HCT116 (cell line): ENCODE results near the gene GFRA3. TPM values are rescaled to one million over a fixed set of nuclear protein-coding genes. Genes with fewer than 3 reads are reported as not detected.

Experiments
- ATAC-seq: fragments of 200-7000 bp; cut with Tn5 transposase; 2 replicates; pipeline ENCODE4 v1.9.1; 2020; ENCODE audit warnings: mild to moderate bottlenecking, moderate library complexity
- BruUV-seq: library from RNA; stranded (reverse); fragments of 400-500 nt; replicated peaks from 2 replicates; lab custom pipeline; 2021; lab: Mats Ljungman, UMichigan
- CTCF ChIA-PET: fragments of 300-600 bp; sonication (Branson Sonifier 250); formaldehyde crosslinking; loops from one replicate; lab custom pipeline; 2021; ENCODE audit warnings: antibody characterized with exemption; lab: Charles Lee
- POLR2A ChIA-PET: fragments of 300-600, 350-600 bp; sonication (Branson Sonifier 250); formaldehyde crosslinking; loops from one replicate; lab custom pipeline; 2021; ENCODE audit warnings: antibody characterized with exemption; lab: Charles Lee
- RAD21 ChIA-PET, 2 experiments: fragments of 300-600 bp; sonication (Branson Sonifier 250); formaldehyde crosslinking; loops; one replicate each; lab custom pipeline; 2023; ENCODE audit warnings: low total read pairs in 2 of 2; ENCODE audit not compliant: uncharacterized antibody in 2 of 2, unreplicated experiment in 2 of 2, low non-redundant PET in 1 of 2; lab: Charles Lee
- DNase-seq: peaks from one replicate; pipeline ENCODE4 v3.0.0-alpha.2; 2010; ENCODE audit warnings: low read depth, low spot score
- H2AFZ ChIP-seq: fragments of 200-600 bp; shearing (Covaris generic), sonication (generic); 2 replicates; pipeline ENCODE4 v1.6.1; 2017; ENCODE audit warnings: low read depth, mixed run types, mixed read lengths, antibody characterized with exemption, low read length; ENCODE audit not compliant: poor library complexity, severe bottlenecking
- H3K27ac ChIP-seq: 2 replicates; pipeline ENCODE4 v1.5.1; 2012; ENCODE audit warnings: low read depth, low read length
- H3K27me3 ChIP-seq: fragments of 200-600 bp; sonication (generic); 2 replicates; pipeline ENCODE4 v1.6.1; 2016; ENCODE audit warnings: mixed run types, low read length, mixed read lengths; ENCODE audit not compliant: insufficient read depth
- H3K36me3 ChIP-seq, 2 experiments: fragments of 200-500 bp in 1 of 2; fragments of 200-600 bp in 1 of 2; sonication (Bioruptor generic) in 1 of 2; sonication (generic) in 1 of 2; 2 replicates each; pipeline versions ENCODE4 v1.5.1 to v1.6.1; 2014 to 2016; ENCODE audit warnings: low read length in 2 of 2, inconsistent platforms in 1 of 2, mixed read lengths in 1 of 2, mixed run types in 1 of 2; ENCODE audit not compliant: insufficient read depth in 2 of 2, control insufficient read depth in 1 of 2
- H3K4me1 ChIP-seq, 2 experiments: fragments of 200-600 bp in 1 of 2; sonication (generic) in 1 of 2; 2 replicates each; pipeline versions ENCODE4 v1.5.1 to v1.6.1; 2012 to 2017; ENCODE audit warnings: low read length in 2 of 2, inconsistent platforms in 1 of 2, mild to moderate bottlenecking in 1 of 2, mixed read lengths in 1 of 2, mixed run types in 1 of 2, moderate library complexity in 1 of 2; ENCODE audit not compliant: insufficient read depth in 2 of 2, control insufficient read depth in 1 of 2
- H3K4me2 ChIP-seq: fragments of 200-600 bp; sonication (generic); 2 replicates; pipeline ENCODE4 v1.6.1; 2017; ENCODE audit warnings: mixed run types, low read length, mixed read lengths
- H3K4me3 ChIP-seq, 2 experiments: fragments of 200-600 bp in 1 of 2; sonication (generic) in 1 of 2; replicated peaks in 1 of 2; 2 replicates each; pipeline ENCODE4 v1.5.1; 2011 to 2016; ENCODE audit warnings: low read length in 2 of 2, control low read depth in 1 of 2, low read depth in 1 of 2, mild to moderate bottlenecking in 1 of 2, mixed read lengths in 1 of 2, mixed run types in 1 of 2
- H3K79me2 ChIP-seq: fragments of 200-600 bp; sonication (generic); 2 replicates; pipeline ENCODE4 v1.6.1; 2017; ENCODE audit warnings: mild to moderate bottlenecking, mixed run types, low read length, moderate library complexity, mixed read lengths; ENCODE audit not compliant: insufficient read depth
- H3K9ac ChIP-seq: fragments of 200-600 bp; sonication (generic); 2 replicates; pipeline ENCODE4 v1.6.1; 2016; ENCODE audit warnings: low read length, mixed read lengths
- H3K9me2 ChIP-seq: fragments of 200-600 bp; sonication (generic), shearing (Covaris generic); 2 replicates; pipeline ENCODE4 v1.6.1; 2017; ENCODE audit warnings: mixed run types, mild to moderate bottlenecking, moderate library complexity; ENCODE audit not compliant: insufficient read depth
- H3K9me3 ChIP-seq, 2 experiments: fragments of 200-500 bp in 1 of 2; fragments of 200-600 bp in 1 of 2; sonication (Bioruptor generic) in 1 of 2; sonication (generic) in 1 of 2; 2 replicates each; pipeline ENCODE4 v1.6.1; 2014 to 2017; ENCODE audit warnings: low read length in 2 of 2, mixed read lengths in 2 of 2, inconsistent platforms in 1 of 2, low read depth in 1 of 2, mild to moderate bottlenecking in 1 of 2, mixed run types in 1 of 2, moderate library complexity in 1 of 2; ENCODE audit not compliant: control insufficient read depth in 1 of 2, insufficient read depth in 1 of 2
- H4K20me1 ChIP-seq: fragments of 200-600 bp; sonication (generic), shearing (Covaris generic); 2 replicates; pipeline ENCODE4 v1.6.1; 2017; ENCODE audit warnings: mixed run types, mild to moderate bottlenecking, moderate library complexity; ENCODE audit not compliant: insufficient read depth
- EGR1 ChIP-seq: IDR thresholded peaks from 2 replicates; pipeline ENCODE4 v1.6.1; 2012; ENCODE audit warnings: low read depth
- POLR2A ChIP-seq: IDR thresholded peaks from 2 replicates; pipeline ENCODE4 v1.7.0; 2011; ENCODE audit warnings: borderline replicate concordance; ENCODE audit not compliant: insufficient read depth, insufficient read length; ENCODE audit errors: extremely low read depth
- SRF ChIP-seq: IDR thresholded peaks from 2 replicates; pipeline ENCODE4 v1.6.1; 2012; ENCODE audit warnings: low read depth
- intact Hi-C: fragments of 100-400 bp; cut with micrococcal nuclease; formaldehyde crosslinking; loops from 2 replicates; pipeline ENCODE4 v1.10.0; 2022
- total RNA-seq: library from RNA; stranded (reverse); gene quantifications from one replicate; pipeline ENCODE4 v1.2.1, GENCODE V29; 2021; ENCODE audit not compliant: unreplicated experiment
- TF ChIP-seq, protein P1 (sequence below): IDR thresholded peaks from 2 replicates; pipeline ENCODE4 v1.6.1; 2012

Gene GFRA3
- total RNA-seq, 1 experiment from 2014 or later: not detected

DNA sequence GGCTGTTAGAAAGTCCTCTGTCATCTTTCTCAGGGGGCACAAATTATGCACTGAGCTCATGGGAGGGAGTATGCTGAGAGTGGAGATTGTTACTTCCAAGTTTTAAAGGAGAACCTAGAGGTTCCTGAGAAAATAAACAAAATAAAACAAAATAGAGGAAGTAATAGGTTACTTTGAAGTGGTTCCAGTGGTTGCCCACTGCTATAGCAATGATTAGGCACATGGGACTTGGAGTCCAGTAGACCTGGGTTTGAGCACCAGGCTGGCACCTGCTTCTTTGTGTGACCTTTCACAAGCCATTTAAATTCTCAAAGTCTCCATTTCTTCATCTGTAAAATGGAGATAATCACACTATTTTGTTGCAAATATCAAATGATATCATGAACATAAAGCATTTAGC lies 47.5 kb downstream of the GFRA3 start:
- CTCF ChIA-PET: no interaction called here
- RAD21 ChIA-PET: no interaction called here

DNA sequence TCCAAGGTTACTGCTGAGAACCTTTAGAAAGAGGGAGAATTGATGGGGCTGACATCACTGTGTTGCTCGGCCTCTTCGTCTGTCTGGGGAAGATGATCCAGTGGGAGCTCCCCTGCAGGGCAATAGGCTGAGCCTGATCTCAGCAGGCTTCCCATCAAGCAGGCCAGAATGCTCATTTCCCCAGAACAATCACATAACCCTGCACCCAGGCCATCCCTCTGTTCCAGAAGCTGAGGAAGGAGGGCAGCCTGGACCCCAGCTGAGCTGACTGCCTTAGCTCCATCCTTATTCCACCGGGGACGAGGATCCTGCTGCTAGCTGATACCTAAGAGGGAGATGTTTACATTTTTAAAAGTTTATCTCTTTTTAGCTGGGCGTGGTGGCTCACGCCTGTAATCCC lies 49.7 kb downstream of the GFRA3 start:
- ATAC-seq (no peak), DNase-seq (no peak)
- H3K9me3 ChIP-seq: peaks cover 5 to 8% of the 10 kb centered on the region in 2 experiments; a peak in 3 of 4 replicates
- TF ChIP-seq, protein P1, sequence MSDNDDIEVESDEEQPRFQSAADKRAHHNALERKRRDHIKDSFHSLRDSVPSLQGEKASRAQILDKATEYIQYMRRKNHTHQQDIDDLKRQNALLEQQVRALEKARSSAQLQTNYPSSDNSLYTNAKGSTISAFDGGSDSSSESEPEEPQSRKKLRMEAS: no peak
- TF ChIP-seq POLR2A: no peak
- peaks cover 0 to 4% of the 10 kb centered on the region in 2 experiments; a peak in 2 of 4 replicates for H3K4me1 ChIP-seq
- no peak overlapping the region for H2AFZ ChIP-seq
- intact Hi-C loops: no loop called here
- H4K20me1 ChIP-seq: no peaks in the 10 kb centered on the region
- H3K9ac ChIP-seq: no peak overlapping the region
- no peak overlapping the region for H3K4me2 ChIP-seq
- no peaks in the 10 kb centered on the region for H3K9me2 ChIP-seq
- no peaks in the 10 kb centered on the region for H3K79me2 ChIP-seq
- CTCF ChIA-PET: interaction anchor here (3.6 kb wide), 1 partner anchor 58 kb away, joined by 21 read pairs; no protein-coding TSS in a partner anchor
- no TSS peak for BruUV-seq
- no peaks in the 10 kb centered on the region for H3K36me3 ChIP-seq
- RAD21 ChIA-PET: no interaction called here
- H3K27me3 ChIP-seq: no peaks in the 10 kb centered on the region
- H3K27ac ChIP-seq: no peak overlapping the region
- no peak overlapping the region for H3K4me3 ChIP-seq
- POLR2A ChIA-PET: no interaction called here

More for the DNA sequence above, 47.5 kb downstream of the GFRA3 start:
- Histone ChIP-seq H3K27me3 (no peaks in the 10 kb centered on the region), H3K27ac (no peak overlapping the region), H4K20me1 (no peaks in the 10 kb centered on the region), H3K36me3 (no peaks in the 10 kb centered on the region), H3K4me3 (no peak overlapping the region), H3K9me2 (no peaks in the 10 kb centered on the region), H2AFZ (no peak overlapping the region), H3K9me3 (peaks cover 5 to 8% of the 10 kb centered on the region in 2 experiments; a peak in 3 of 4 replicates), H3K79me2 (no peaks in the 10 kb centered on the region), H3K4me2 (no peak overlapping the region), H3K9ac (no peak overlapping the region), H3K4me1 (peaks cover 0 to 4% of the 10 kb centered on the region in 2 experiments; a peak in 2 of 4 replicates)
- intact Hi-C loops: no loop called here
- TF ChIP-seq EGR1 (no peak), POLR2A (no peak), SRF (no peak)
- POLR2A ChIA-PET: no interaction called here
- BruUV-seq: no TSS peak
- ATAC-seq (no peak), DNase-seq (no peak)
